IMR-90 (cell line): ENCODE data around the gene TFAP2B. TPM values are rescaled to one million over a fixed set of nuclear protein-coding genes. Genes with fewer than 3 reads are reported as not detected.

Experiments used
- ATAC-seq: fragments of 200-7000 bp; cut with Tn5 transposase; 2 replicates; pipeline ENCODE4 v1.9.1; 2020; ENCODE audit warnings: low read depth, mild to moderate bottlenecking, moderate library complexity
- BruUV-seq: library from RNA; stranded (reverse); fragments of 400-500 nt; replicated peaks from 2 replicates; lab custom pipeline; 2021; lab: Mats Ljungman, UMichigan
- CTCF ChIA-PET: fragments of 300-600 bp; formaldehyde crosslinking; extraction: SDS; loops from one replicate; lab custom pipeline; 2021; ENCODE audit warnings: antibody characterized with exemption; lab: Yijun Ruan, JAX
- POLR2A ChIA-PET: fragments of 300-600 bp; sonication (Branson Sonifier 250); formaldehyde crosslinking; loops from one replicate; lab custom pipeline; 2022; ENCODE audit warnings: antibody characterized with exemption; ENCODE audit not compliant: unreplicated experiment; lab: Charles Lee
- DNase-seq: peaks from one replicate; pipeline ENCODE4 v3.0.0; 2013
- H2AFZ ChIP-seq: replicated peaks from 2 replicates; pipeline ENCODE3; 2013; ENCODE audit warnings: low read length, mild to moderate bottlenecking; ENCODE audit not compliant: poor library complexity
- H2AK5ac ChIP-seq: 2 replicates; pipeline ENCODE4 v1.6.1; 2013; ENCODE audit warnings: low read depth, low read length, inconsistent platforms
- H2AK9ac ChIP-seq: replicated peaks from 2 replicates; pipeline ENCODE3; 2013; ENCODE audit warnings: mild to moderate bottlenecking, low read depth, low read length, moderate library complexity; ENCODE audit not compliant: poor library complexity
- H2BK120ac ChIP-seq: 2 replicates; pipeline ENCODE4 v1.6.1; 2013; ENCODE audit warnings: low read depth, low read length, inconsistent platforms
- H2BK15ac ChIP-seq: 3 replicates; pipeline ENCODE4 v1.6.1; 2013; ENCODE audit warnings: low read depth, low read length, inconsistent platforms
- H2BK20ac ChIP-seq: 2 replicates; pipeline ENCODE4 v1.6.1; 2013; ENCODE audit warnings: low read depth, mild to moderate bottlenecking, inconsistent platforms, low read length, moderate library complexity
- H2BK5ac ChIP-seq: 2 replicates; pipeline ENCODE4 v1.6.1; 2013; ENCODE audit warnings: mild to moderate bottlenecking, low read depth, low read length, inconsistent platforms; ENCODE audit not compliant: poor library complexity, severe bottlenecking
- H3K14ac ChIP-seq: replicated peaks from 2 replicates; pipeline ENCODE4 v1.6.1; 2013; ENCODE audit warnings: low read depth, low read length, inconsistent platforms
- H3K18ac ChIP-seq: 2 replicates; pipeline ENCODE4 v1.6.1; 2013; ENCODE audit warnings: low read depth, low read length, control low read depth
- H3K23ac ChIP-seq: 2 replicates; pipeline ENCODE4 v1.6.1; 2013; ENCODE audit warnings: low read depth, low read length, inconsistent platforms
- H3K27ac ChIP-seq: 2 replicates; pipeline ENCODE4 v1.5.1; 2013; ENCODE audit warnings: mild to moderate bottlenecking, control low read depth, low read length; ENCODE audit not compliant: insufficient read depth
- H3K27me3 ChIP-seq: 2 replicates; pipeline ENCODE4 v1.6.1; 2013; ENCODE audit warnings: low read length; ENCODE audit not compliant: control insufficient read depth, insufficient read depth
- H3K36me3 ChIP-seq: 2 replicates; pipeline ENCODE4 v1.6.1; 2013; ENCODE audit warnings: low read length, mixed read lengths; ENCODE audit not compliant: control insufficient read depth, insufficient read depth
- H3K4ac ChIP-seq: 2 replicates; pipeline ENCODE4 v1.6.1; 2013; ENCODE audit warnings: low read depth, low read length, inconsistent platforms
- H3K4me1 ChIP-seq: 2 replicates; pipeline ENCODE4 v1.6.1; 2013; ENCODE audit warnings: low read length, mixed read lengths; ENCODE audit not compliant: control insufficient read depth, insufficient read depth
- H3K4me2 ChIP-seq: 2 replicates; pipeline ENCODE4 v1.6.1; 2013; ENCODE audit warnings: low read depth, mild to moderate bottlenecking, control low read depth, low read length, moderate library complexity
- H3K4me3 ChIP-seq: 2 replicates; pipeline ENCODE4 v1.5.1; 2013; ENCODE audit warnings: low read depth, mild to moderate bottlenecking, control low read depth, low read length, moderate library complexity; ENCODE audit not compliant: insufficient read depth
- H3K56ac ChIP-seq: 2 replicates; pipeline ENCODE4 v1.6.1; 2013; ENCODE audit warnings: low read length, inconsistent platforms; ENCODE audit not compliant: insufficient read depth; ENCODE audit errors: extremely low read depth
- H3K79me1 ChIP-seq, 2 experiments: 2 replicates each; pipeline ENCODE4 v1.6.1; 2013; ENCODE audit warnings: low read length in 2 of 2, inconsistent platforms in 1 of 2, low read depth in 1 of 2
- H3K9ac ChIP-seq: 2 replicates; pipeline ENCODE4 v1.6.1; 2013; ENCODE audit warnings: low read depth, low read length, control low read depth
- H3K9me1 ChIP-seq: 2 replicates; pipeline ENCODE4 v1.6.1; 2013; ENCODE audit warnings: low read length, inconsistent platforms; ENCODE audit not compliant: insufficient read depth
- H3K9me3 ChIP-seq: 2 replicates; pipeline ENCODE4 v1.6.1; 2013; ENCODE audit warnings: low read length; ENCODE audit not compliant: control insufficient read depth, insufficient read depth
- H4K20me1 ChIP-seq: 2 replicates; pipeline ENCODE4 v1.6.1; 2013; ENCODE audit warnings: low read length, inconsistent platforms; ENCODE audit not compliant: insufficient read depth
- H4K5ac ChIP-seq: 2 replicates; pipeline ENCODE4 v1.6.1; 2013; ENCODE audit warnings: mild to moderate bottlenecking, low read depth, low read length, control low read depth
- H4K8ac ChIP-seq, 2 experiments: 2 replicates each; pipeline ENCODE4 v1.6.1; 2013; ENCODE audit warnings: low read depth in 2 of 2, low read length in 2 of 2, control low read depth in 1 of 2, inconsistent platforms in 1 of 2
- H4K91ac ChIP-seq: 2 replicates; pipeline ENCODE4 v1.6.1; 2013; ENCODE audit warnings: low read depth, low read length, inconsistent platforms; ENCODE audit not compliant: insufficient read depth
- BHLHE40 ChIP-seq: fragments of 150-350 bp; IDR thresholded peaks from 2 replicates; pipeline ENCODE4 v1.6.1; 2016; ENCODE audit warnings: mild to moderate bottlenecking, low read depth, low read length
- MAFK ChIP-seq: IDR thresholded peaks from 2 replicates; pipeline ENCODE4 v1.6.1; 2012; ENCODE audit warnings: low read depth, low read length, improper control_type of control experiment
- MAZ ChIP-seq: IDR thresholded peaks from 2 replicates; pipeline ENCODE4 v1.6.1; 2012; ENCODE audit warnings: low read depth, mild to moderate bottlenecking, low read length, improper control_type of control experiment, moderate library complexity, borderline replicate concordance
- NFE2L2 ChIP-seq: fragments of 150-350 bp; IDR thresholded peaks from 2 replicates; pipeline ENCODE4 v1.6.1; 2016; ENCODE audit warnings: low read depth, mild to moderate bottlenecking, low read length
- POLR2A ChIP-seq: IDR thresholded peaks from 2 replicates; pipeline ENCODE4 v1.6.1; 2012; ENCODE audit warnings: mild to moderate bottlenecking, low read depth, low read length
- WGBS, 2 experiments: methylation state at CpG; one replicate each; pipeline versions ENCODE4 v1.1.5 to v1.1.7; 2013; ENCODE audit warnings: missing lambda C conversion rate in 2 of 2; ENCODE audit not compliant: insufficient read length in 1 of 2; ENCODE audit errors: extremely low coverage in 2 of 2; 5-methylcytosine and 5-hydroxymethylcytosine counted together
- dilution Hi-C: fragments of 300-500 bp; cut with HindIII; formaldehyde crosslinking; loops from one replicate; pipeline ENCODE4 v1.14.3; 2018; ENCODE audit warnings: low sequenced_read_pairs; ENCODE audit not compliant: unreplicated experiment
- in situ Hi-C: fragments of 300-500 bp; cut with MboI; formaldehyde crosslinking; loops from 3 replicates; pipeline ENCODE4 v1.14.3; 2019; ENCODE audit warnings: low sequenced_read_pairs, inconsistent platforms, mixed read lengths
- intact Hi-C: fragments of 100-400 bp; cut with micrococcal nuclease; formaldehyde crosslinking; loops from 2 replicates; pipeline ENCODE4 v1.10.0; 2022
- polyA plus RNA-seq, 3 experiments: library from polyadenylated mRNA; depleted of rRNA; stranded (reverse); fragments of >200 nt; gene quantifications; 2 replicates each; pipeline ENCODE4 v1.2.3, GENCODE V29; 2012; ENCODE audit warnings: low replicate concordance in 1 of 3
- total RNA-seq: library from RNA; depleted of rRNA; stranded (reverse); fragments of >200 nt; gene quantifications from 2 replicates; pipeline ENCODE4 v1.2.3, GENCODE V29; 2012
- TF ChIP-seq, protein P1 (sequence below): fragments of 150-350 bp; IDR thresholded peaks from 2 replicates; pipeline ENCODE4 v1.6.1; 2016; ENCODE audit warnings: low read depth, mild to moderate bottlenecking, low read length, moderate library complexity, borderline replicate concordance

The TFAP2B gene
- total and polyA plus RNA-seq, 2 of the 4 experiments (the other 2 are of a cell fraction): not detected

GRCh38 chr6:50842446-50842845 lies 23.8 kb downstream of the TFAP2B start:
- in situ Hi-C loops: no loop called here
- H2BK5ac ChIP-seq: no peak overlapping the region
- no peaks in the 10 kb centered on the region for H3K4me1 ChIP-seq
- DNase-seq: no peak
- POLR2A ChIA-PET: no interaction called here
- H4K5ac ChIP-seq: no peak overlapping the region
- no peak overlapping the region for H3K4me2 ChIP-seq
- H4K91ac ChIP-seq: no peak overlapping the region
- no peak overlapping the region for H2BK15ac ChIP-seq
- H4K8ac ChIP-seq: no peak overlapping the region
- no peak overlapping the region for H3K27ac ChIP-seq
- no peak overlapping the region for H3K4me3 ChIP-seq
- no peak overlapping the region for H3K56ac ChIP-seq
- H3K9ac ChIP-seq: no peak overlapping the region
- TF ChIP-seq MAFK: no peak
- TF ChIP-seq NFE2L2: no peak
- no peak for TF ChIP-seq POLR2A
- TF ChIP-seq, protein P1, sequence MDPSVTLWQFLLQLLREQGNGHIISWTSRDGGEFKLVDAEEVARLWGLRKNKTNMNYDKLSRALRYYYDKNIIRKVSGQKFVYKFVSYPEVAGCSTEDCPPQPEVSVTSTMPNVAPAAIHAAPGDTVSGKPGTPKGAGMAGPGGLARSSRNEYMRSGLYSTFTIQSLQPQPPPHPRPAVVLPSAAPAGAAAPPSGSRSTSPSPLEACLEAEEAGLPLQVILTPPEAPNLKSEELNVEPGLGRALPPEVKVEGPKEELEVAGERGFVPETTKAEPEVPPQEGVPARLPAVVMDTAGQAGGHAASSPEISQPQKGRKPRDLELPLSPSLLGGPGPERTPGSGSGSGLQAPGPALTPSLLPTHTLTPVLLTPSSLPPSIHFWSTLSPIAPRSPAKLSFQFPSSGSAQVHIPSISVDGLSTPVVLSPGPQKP: no peak
- TF ChIP-seq BHLHE40: no peak
- no peak for TF ChIP-seq MAZ
- no peak overlapping the region for H2AK9ac ChIP-seq
- no peaks in the 10 kb centered on the region for H3K36me3 ChIP-seq
- no CpG with 5 or more reads among the region's 7 CpGs for WGBS, 2 experiments
- H3K23ac ChIP-seq: no peak overlapping the region
- H2AFZ ChIP-seq: no peak overlapping the region
- intact Hi-C loops: no loop called here
- no peak overlapping the region for H2AK5ac ChIP-seq
- H3K18ac ChIP-seq: no peak overlapping the region
- dilution Hi-C loops: no loop called here
- H3K9me3 ChIP-seq: no peaks in the 10 kb centered on the region
- H2BK120ac ChIP-seq: no peak overlapping the region
- ATAC-seq: no peak
- H2BK20ac ChIP-seq: no peak overlapping the region
- no peak overlapping the region for H3K4ac ChIP-seq
- H4K20me1 ChIP-seq: no peaks in the 10 kb centered on the region
- H3K14ac ChIP-seq: no peak overlapping the region
- H3K27me3 ChIP-seq: peaks cover 37% of the 10 kb centered on the region
- H3K79me1 ChIP-seq: no peaks in the 10 kb centered on the region
- H3K9me1 ChIP-seq: no peaks in the 10 kb centered on the region
- CTCF ChIA-PET: no interaction called here
- no TSS peak for BruUV-seq
